Stomach (tissue), 4 donors: ENCODE measurements around the gene EFCAB14.

Source experiments
- EP300 ChIP-seq: sonication (generic); formaldehyde crosslinking; IDR thresholded peaks from one replicate; pipeline ENCODE4 v1.6.1; 2017; ENCODE audit warnings: antibody characterized with exemption
- POLR2A ChIP-seq, 4 donors: fragments of 450-650 bp; IDR thresholded peaks; one replicate each; pipeline ENCODE4 v1.6.1; 2016; ENCODE audit warnings: antibody characterized with exemption in 4 of 4, control low read depth in 2 of 4, mild to moderate bottlenecking in 1 of 4, moderate library complexity in 1 of 4
- POLR2AphosphoS5 ChIP-seq, 3 donors: sonication (generic); formaldehyde crosslinking; IDR thresholded peaks; one replicate each; pipeline ENCODE4 v1.6.1; 2016; ENCODE audit warnings: antibody characterized with exemption in 3 of 3
- TF ChIP-seq, protein P1 (sequence below), 7 experiments: fragments of 450-650 bp in 4 of 7; fragments of 200-600 bp in 3 of 7; sonication (generic) in 3 of 7; IDR thresholded peaks; one replicate each; pipeline ENCODE4 v1.5.1; 2016 to 2019; ENCODE audit warnings: antibody characterized with exemption in 7 of 7, control low read depth in 2 of 7, mild to moderate bottlenecking in 1 of 7

GRCh38 chr1:46657775-46658174 lies 61.1 kb downstream of the EFCAB14 start:
- TF ChIP-seq, protein P1, sequence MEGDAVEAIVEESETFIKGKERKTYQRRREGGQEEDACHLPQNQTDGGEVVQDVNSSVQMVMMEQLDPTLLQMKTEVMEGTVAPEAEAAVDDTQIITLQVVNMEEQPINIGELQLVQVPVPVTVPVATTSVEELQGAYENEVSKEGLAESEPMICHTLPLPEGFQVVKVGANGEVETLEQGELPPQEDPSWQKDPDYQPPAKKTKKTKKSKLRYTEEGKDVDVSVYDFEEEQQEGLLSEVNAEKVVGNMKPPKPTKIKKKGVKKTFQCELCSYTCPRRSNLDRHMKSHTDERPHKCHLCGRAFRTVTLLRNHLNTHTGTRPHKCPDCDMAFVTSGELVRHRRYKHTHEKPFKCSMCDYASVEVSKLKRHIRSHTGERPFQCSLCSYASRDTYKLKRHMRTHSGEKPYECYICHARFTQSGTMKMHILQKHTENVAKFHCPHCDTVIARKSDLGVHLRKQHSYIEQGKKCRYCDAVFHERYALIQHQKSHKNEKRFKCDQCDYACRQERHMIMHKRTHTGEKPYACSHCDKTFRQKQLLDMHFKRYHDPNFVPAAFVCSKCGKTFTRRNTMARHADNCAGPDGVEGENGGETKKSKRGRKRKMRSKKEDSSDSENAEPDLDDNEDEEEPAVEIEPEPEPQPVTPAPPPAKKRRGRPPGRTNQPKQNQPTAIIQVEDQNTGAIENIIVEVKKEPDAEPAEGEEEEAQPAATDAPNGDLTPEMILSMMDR (IDR thresholded peaks at IDR 0.05) = no peak
- no peak for TF ChIP-seq POLR2A (IDR thresholded peaks at IDR 0.05)
- no peak for TF ChIP-seq POLR2AphosphoS5 (IDR thresholded peaks at IDR 0.05)
- no peak for TF ChIP-seq EP300
